GM23338 (cell line): ENCODE results near the gene SCN4A. TPM values are rescaled to one million over a fixed set of nuclear protein-coding genes. Genes with fewer than 3 reads are reported as not detected.

Experiments used
- ATAC-seq: fragments of 200-7000 bp; cut with Tn5 transposase; 3 replicates; pipeline ENCODE4 v1.9.1; 2020
- DNase-seq: peaks from one replicate; pipeline ENCODE4 v3.0.0-alpha.2; 2015; ENCODE audit warnings: low spot score
- H2AFZ ChIP-seq: fragments of 200-600 bp; sonication (generic); 2 replicates; pipeline ENCODE4 v1.8.0; 2016; ENCODE audit warnings: antibody characterized with exemption, mild to moderate bottlenecking, moderate library complexity
- H3F3A ChIP-seq: fragments of 200-600 bp; sonication (generic); replicated peaks from 2 replicates; pipeline ENCODE4 v1.8.0; 2017; ENCODE audit warnings: antibody characterized with exemption, mixed run types, low read depth
- H3K27ac ChIP-seq: fragments of 200-600 bp; sonication (generic); 2 replicates; pipeline ENCODE4 v1.6.1; 2016; ENCODE audit warnings: low read depth
- H3K27me3 ChIP-seq: fragments of 200-600 bp; sonication (generic); 2 replicates; pipeline ENCODE4 v1.8.0; 2016; ENCODE audit warnings: mild to moderate bottlenecking, mixed run types, moderate library complexity; ENCODE audit not compliant: insufficient read depth
- H3K36me3 ChIP-seq: fragments of 200-600 bp; sonication (generic); 2 replicates; pipeline ENCODE4 v1.8.0; 2016; ENCODE audit warnings: mild to moderate bottlenecking; ENCODE audit not compliant: insufficient read depth
- H3K4me1 ChIP-seq: fragments of 200-600 bp; sonication (generic); 2 replicates; pipeline ENCODE4 v1.8.0; 2016; ENCODE audit warnings: mild to moderate bottlenecking, moderate library complexity; ENCODE audit not compliant: insufficient read depth
- H3K4me2 ChIP-seq: fragments of 200-600 bp; sonication (generic); 2 replicates; pipeline ENCODE4 v1.7.1; 2017; ENCODE audit warnings: mixed run types
- H3K4me3 ChIP-seq: fragments of 200-600 bp; sonication (generic); 2 replicates; pipeline ENCODE4 v1.6.1; 2016; ENCODE audit warnings: mixed run types
- H3K79me2 ChIP-seq: fragments of 200-600 bp; sonication (generic); replicated peaks from 2 replicates; pipeline ENCODE4 v1.8.0; 2017; ENCODE audit warnings: mild to moderate bottlenecking; ENCODE audit not compliant: insufficient read depth
- H3K9me2 ChIP-seq: fragments of 200-600 bp; sonication (generic); 2 replicates; pipeline ENCODE4 v1.8.0; 2017; ENCODE audit not compliant: insufficient read depth
- H4K20me1 ChIP-seq: fragments of 200-600 bp; sonication (generic); replicated peaks from 2 replicates; pipeline ENCODE4 v1.8.0; 2017; ENCODE audit warnings: mild to moderate bottlenecking; ENCODE audit not compliant: insufficient read depth
- H3K27ac Mint-ChIP-seq: 2 replicates; pipeline ENCODE4 v1.8.0; 2020; ENCODE audit warnings: inconsistent platforms, mild to moderate bottlenecking, moderate library complexity, mixed read lengths
- H3K27me3 Mint-ChIP-seq: 3 replicates; pipeline ENCODE4 v1.8.0; 2022; ENCODE audit warnings: low read depth, mild to moderate bottlenecking, moderate library complexity, mixed read lengths, inconsistent platforms; ENCODE audit not compliant: insufficient read depth, poor library complexity
- H3K36me3 Mint-ChIP-seq: 3 replicates; pipeline ENCODE4 v1.8.0; 2021; ENCODE audit warnings: low read depth, mild to moderate bottlenecking, inconsistent platforms, moderate library complexity, mixed read lengths
- H3K4me1 Mint-ChIP-seq: 3 replicates; pipeline ENCODE4 v1.8.0; 2020; ENCODE audit warnings: mild to moderate bottlenecking, inconsistent platforms, mixed read lengths
- H3K4me3 Mint-ChIP-seq: 3 replicates; pipeline ENCODE4 v1.8.0; 2021; ENCODE audit warnings: moderate library complexity, mild to moderate bottlenecking, inconsistent platforms, mixed read lengths
- H3K9me3 Mint-ChIP-seq: 3 replicates; pipeline ENCODE4 v1.8.0; 2020; ENCODE audit warnings: moderate library complexity, mild to moderate bottlenecking, inconsistent platforms, mixed read lengths
- CREB1 ChIP-seq: fragments of 250-450 bp; sonication (Bioruptor Pico); IDR thresholded peaks from 2 replicates; pipeline ENCODE4 v1.5.0; 2020; ENCODE audit warnings: low read depth, mild to moderate bottlenecking, moderate library complexity
- CTCF ChIP-seq, 2 experiments: fragments of 200-600 bp in 1 of 2; sonication (generic) in 1 of 2; conservative IDR thresholded peaks; 2 replicates each; pipeline versions ENCODE4 v1.5.1 to v1.6.1; 2016 to 2017; ENCODE audit warnings: antibody characterized with exemption in 2 of 2, low read depth in 2 of 2, mild to moderate bottlenecking in 2 of 2, moderate library complexity in 1 of 2
- ETS1 ChIP-seq: IDR thresholded peaks from 2 replicates; pipeline ENCODE4 v1.6.1; 2016; ENCODE audit warnings: antibody characterized with exemption
- EZH2 ChIP-seq: fragments of 200-600 bp; sonication (generic); IDR thresholded peaks from one replicate; pipeline ENCODE4 v1.8.0; 2017; ENCODE audit warnings: antibody characterized with exemption, mild to moderate bottlenecking, low read depth; ENCODE audit not compliant: unreplicated experiment
- EZH2phosphoT487 ChIP-seq: fragments of 200-600 bp; sonication (generic); IDR thresholded peaks from one replicate; pipeline ENCODE4 v1.8.1; 2018; ENCODE audit warnings: antibody characterized with exemption; ENCODE audit not compliant: unreplicated experiment
- JUNB ChIP-seq: IDR thresholded peaks from one replicate; pipeline ENCODE4 v1.6.1; 2016; ENCODE audit warnings: antibody characterized with exemption; ENCODE audit not compliant: unreplicated experiment
- NANOG ChIP-seq: IDR thresholded peaks from 2 replicates; pipeline ENCODE4 v1.6.1; 2016; ENCODE audit warnings: antibody characterized with exemption, borderline replicate concordance
- POLR2AphosphoS5 ChIP-seq: IDR thresholded peaks from 2 replicates; pipeline ENCODE4 v1.6.1; 2016; ENCODE audit warnings: antibody characterized with exemption, low read depth
- REST ChIP-seq: IDR thresholded peaks from one replicate; pipeline ENCODE4 v1.6.1; 2018; ENCODE audit warnings: antibody characterized with exemption; ENCODE audit not compliant: unreplicated experiment
- ZNF114 ChIP-seq: fragments of 250-450 bp; sonication (Bioruptor Pico); IDR thresholded peaks from 2 replicates; pipeline ENCODE4 v1.5.0; 2020; ENCODE audit warnings: mild to moderate bottlenecking, moderate library complexity
- ZNF331 ChIP-seq: fragments of 250-450 bp; sonication (Bioruptor Pico); IDR thresholded peaks from 2 replicates; pipeline ENCODE4 v1.5.0; 2020; ENCODE audit warnings: low read depth, mild to moderate bottlenecking, moderate library complexity
- polyA plus RNA-seq: library from polyadenylated mRNA; unstranded; fragments of >200 nt; fragmentation: Nextera tagmentation; extraction: Ambion mirVana; gene quantifications from 2 replicates; pipeline ENCODE4 v1.2.1, GENCODE V29; 2016
- total RNA-seq: library from RNA; depleted of rRNA; stranded (reverse); fragments of >200 nt; shearing (Covaris generic); gene quantifications from 2 replicates; pipeline ENCODE4 v1.2.3, GENCODE V29; 2014

Gene SCN4A
- total and polyA plus RNA-seq, 2 experiments from 2014 or later = 2.3 to 7.9 TPM

- TF ChIP-seq CTCF (conservative IDR thresholded peaks at IDR 0.05; ENCODE audit: low read depth in 2 of 2) (no peak), ZNF331 (CRISPR knock-in tag) (no peak), ETS1 (no peak), POLR2AphosphoS5 (no peak), EZH2phosphoT487 (no peak), NANOG (no peak)
These were observed 4.8 kb downstream of the SCN4A start (continued) for GRCh38 chr17:63967953-63968352.

GRCh38 chr17:63966646-63967264 lies 6.0 kb downstream of the SCN4A start:
- H3K4me1 ChIP-seq = 0 out of 2 replicates have a peak, but pooled peaks cover 4% of the 10 kb centered on the region
- Mint-ChIP-seq H3K9me3 (no peaks in the 10 kb centered on the region), H3K4me1 (peaks cover 10% of the 10 kb centered on the region), H3K36me3 (no peaks in the 10 kb centered on the region), H3K27me3 (peaks cover 8% of the 10 kb centered on the region), H3K4me3 (no peak overlapping the region), H3K27ac (no peak overlapping the region)
- no peaks in the 10 kb centered on the region for H4K20me1 ChIP-seq
- no peaks in the 10 kb centered on the region for H3K36me3 ChIP-seq
- 0 out of 2 replicates have a peak, but pooled peaks cover 2% of the 10 kb centered on the region for H3F3A ChIP-seq
- no peak for ATAC-seq
- no peak overlapping the region for H3K27ac ChIP-seq
- H3K9me2 ChIP-seq = no peaks in the 10 kb centered on the region
- no peak for DNase-seq
- H2AFZ ChIP-seq = no peak overlapping the region
- no peak overlapping the region for H3K4me2 ChIP-seq
- no peak overlapping the region for H3K4me3 ChIP-seq
- no peaks in the 10 kb centered on the region for H3K27me3 ChIP-seq
- H3K79me2 ChIP-seq = no peaks in the 10 kb centered on the region
- no peak for TF ChIP-seq ZNF114 (CRISPR knock-in tag)
- no peak for TF ChIP-seq ETS1
- TF ChIP-seq JUNB = no peak
- no peak for TF ChIP-seq REST
- TF ChIP-seq POLR2AphosphoS5 = no peak
- no peak for TF ChIP-seq ZNF331 (CRISPR knock-in tag)
- no peak for TF ChIP-seq CTCF (conservative IDR thresholded peaks at IDR 0.05; ENCODE audit: low read depth in 2 of 2)
- no peak for TF ChIP-seq CREB1 (CRISPR knock-in tag)
- TF ChIP-seq EZH2 = no peak
